Urinary bladder (tissue), 4 donors: ENCODE measurements around the gene OAS3. TPM values are rescaled to one million over a fixed set of nuclear protein-coding genes. Genes with fewer than 3 reads are reported as not detected.
"Not testable (repeated sequence)": the region's sequence is repeated elsewhere in the genome, so short reads cannot be mapped to it uniquely, and the experiment has no call there.

Experiments
- DNase-seq: peaks from one replicate; pipeline ENCODE4 v3.0.0-alpha.2; 2015; ENCODE audit errors: extremely low spot score
- H3K27ac ChIP-seq: one replicate; pipeline ENCODE4 v1.5.1; 2013; ENCODE audit warnings: low read depth, mild to moderate bottlenecking, moderate library complexity
- H3K36me3 ChIP-seq: one replicate; pipeline ENCODE4 v1.6.1; 2013; ENCODE audit warnings: mild to moderate bottlenecking, moderate library complexity; ENCODE audit not compliant: insufficient read depth
- H3K4me1 ChIP-seq: one replicate; pipeline ENCODE4 v1.6.1; 2013; ENCODE audit warnings: mild to moderate bottlenecking, moderate library complexity; ENCODE audit not compliant: insufficient read depth
- H3K4me3 ChIP-seq: one replicate; pipeline ENCODE4 v1.5.1; 2013; ENCODE audit warnings: low read depth, low read length
- WGBS: extraction: QIAGEN DNeasy Blood & Tissue Kit; methylation state at CpG from one replicate; pipeline ENCODE4 v1.1.7; 2013; 5-methylcytosine and 5-hydroxymethylcytosine counted together
- polyA plus RNA-seq: library from polyadenylated mRNA; stranded (reverse); fragments of 200-250 nt; gene quantifications from one replicate; pipeline ENCODE4 v1.2.3, GENCODE V29; 2013
- total RNA-seq: library from RNA; depleted of rRNA; stranded (reverse); fragments of >200 nt; gene quantifications from one replicate; pipeline ENCODE4 v1.2.3, GENCODE V29; 2014
- donor health status: healthy with polysubstance abuse.
- donor health status: healthy.

The OAS3 gene
- total and polyA plus RNA-seq, 2 donors: 9.6 to 11.3 TPM

- no peak overlapping the region for H3K27ac ChIP-seq
- 59% methylated on average over 12 of the region's 12 CpGs for WGBS
- DNase-seq: no peak
- H3K4me3 ChIP-seq: no peak overlapping the region
- peaks cover 3% of the 10 kb centered on the region for H3K36me3 ChIP-seq
- peaks cover 4% of the 10 kb centered on the region for H3K4me1 ChIP-seq
Measured at GRCh38 chr12:112908548-112908947, 29.7 kb upstream of the OAS3 start.

- H3K36me3 ChIP-seq: peaks cover 3% of the 10 kb centered on the region
- DNase-seq: no peak
- H3K27ac ChIP-seq: no peak overlapping the region
- WGBS: 95% methylated on average over 4 of the region's 4 CpGs
- no peak overlapping the region for H3K4me3 ChIP-seq
- H3K4me1 ChIP-seq: peaks cover 4% of the 10 kb centered on the region
Measured at GRCh38 chr12:112909693-112910092, 28.6 kb upstream of the OAS3 start.

- H3K36me3 ChIP-seq: peaks cover 3% of the 10 kb centered on the region
- no peak overlapping the region for H3K27ac ChIP-seq
- 94% methylated on average over 1 of the region's 1 CpG for WGBS
- H3K4me3 ChIP-seq: no peak overlapping the region
- H3K4me1 ChIP-seq: peaks cover under 1% of the 10 kb centered on the region
- DNase-seq: no peak
Measured at GRCh38 chr12:112913038-112913688, 25.1 kb upstream of the OAS3 start.

- H3K4me1 ChIP-seq, DNase-seq, H3K4me3 ChIP-seq, H3K36me3 ChIP-seq, H3K27ac ChIP-seq: not testable (repeated sequence)
- WGBS: 98% methylated on average over 2 of the region's 2 CpGs
Measured at GRCh38 chr12:112913888-112914287, 24.4 kb upstream of the OAS3 start.

GRCh38 chr12:112916270-112916669 is 22.0 kb upstream of the OAS3 start:
- no peak overlapping the region for H3K27ac ChIP-seq
- DNase-seq: no peak
- peaks cover 1% of the 10 kb centered on the region for H3K36me3 ChIP-seq
- no peak overlapping the region for H3K4me3 ChIP-seq
- 60% methylated on average over 5 of the region's 5 CpGs for WGBS
- H3K4me1 ChIP-seq: no peaks in the 10 kb centered on the region

GRCh38 chr12:112919121-112919520 is 19.2 kb upstream of the OAS3 start:
- Histone ChIP-seq H3K36me3 (no peaks in the 10 kb centered on the region), H3K4me3 (no peak overlapping the region), H3K27ac (no peak overlapping the region), H3K4me1 (no peaks in the 10 kb centered on the region)
- DNase-seq: no peak
- 67% methylated on average over 6 of the region's 6 CpGs for WGBS

GRCh38 chr12:112924986-112925385 is 13.3 kb upstream of the OAS3 start:
- no peak for DNase-seq
- WGBS: 28% methylated on average over 7 of the region's 7 CpGs
- Histone ChIP-seq H3K4me3 (no peak overlapping the region), H3K27ac (no peak overlapping the region), H3K36me3 (no peaks in the 10 kb centered on the region), H3K4me1 (no peaks in the 10 kb centered on the region)

GRCh38 chr12:112926416-112927033 is 11.7 kb upstream of the OAS3 start:
- not testable (repeated sequence) for H3K27ac ChIP-seq, H3K4me3 ChIP-seq, H3K36me3 ChIP-seq, DNase-seq, H3K4me1 ChIP-seq
- WGBS: 42% methylated on average over 7 of the region's 7 CpGs

GRCh38 chr12:112927475-112927874 is 10.8 kb upstream of the OAS3 start:
- 60% methylated on average over 3 of the region's 3 CpGs for WGBS
- Histone ChIP-seq H3K36me3 (no peaks in the 10 kb centered on the region), H3K4me1 (peaks cover 2% of the 10 kb centered on the region), H3K27ac (no peak overlapping the region), H3K4me3 (no peak overlapping the region)
- DNase-seq: no peak

GRCh38 chr12:112927925-112928324 is 10.3 kb upstream of the OAS3 start:
- no peak overlapping the region for H3K27ac ChIP-seq
- WGBS: 46% methylated on average over 2 of the region's 2 CpGs
- H3K36me3 ChIP-seq: no peaks in the 10 kb centered on the region
- H3K4me1 ChIP-seq: peaks cover 2% of the 10 kb centered on the region
- no peak overlapping the region for H3K4me3 ChIP-seq
- no peak for DNase-seq

GRCh38 chr12:112928978-112929377 is 9.3 kb upstream of the OAS3 start:
- DNase-seq: no peak
- Histone ChIP-seq H3K4me1 (peaks cover 2% of the 10 kb centered on the region), H3K36me3 (no peaks in the 10 kb centered on the region), H3K4me3 (no peak overlapping the region), H3K27ac (no peak overlapping the region)
- 86% methylated on average over 1 of the region's 1 CpG for WGBS

GRCh38 chr12:112929715-112930114 is 8.6 kb upstream of the OAS3 start:
- Histone ChIP-seq H3K27ac (no peak overlapping the region), H3K4me3 (no peak overlapping the region), H3K4me1 (peaks cover 2% of the 10 kb centered on the region), H3K36me3 (no peaks in the 10 kb centered on the region)
- no peak for DNase-seq
- 91% methylated on average over 3 of the region's 3 CpGs for WGBS

- Histone ChIP-seq H3K36me3 (no peaks in the 10 kb centered on the region), H3K4me1 (peaks cover 2% of the 10 kb centered on the region), H3K4me3 (no peak overlapping the region), H3K27ac (no peak overlapping the region)
- DNase-seq: no peak
- WGBS: 96% methylated on average over 2 of the region's 2 CpGs
Measured at GRCh38 chr12:112930350-112930749, 7.9 kb upstream of the OAS3 start.

- DNase-seq: no peak
- Histone ChIP-seq H3K4me1 (peaks cover 2% of the 10 kb centered on the region), H3K4me3 (no peak overlapping the region), H3K27ac (no peak overlapping the region), H3K36me3 (no peaks in the 10 kb centered on the region)
- 43% methylated on average over 6 of the region's 6 CpGs for WGBS
Measured at GRCh38 chr12:112932485-112933128, 5.7 kb upstream of the OAS3 start.
